Measurements from ENCODE around the gene PPP1CB. TPM values are rescaled to one million over a fixed set of nuclear protein-coding genes. Genes with fewer than 3 reads are reported as not detected.

Gene PPP1CB
- total RNA-seq, 4 donors from 2014 or later, result 132 to 245 (median 192) TPM

- peaks cover 0 to 21% (median 8%) of the 10 kb centered on the region in 4 donors for H3K4me1 ChIP-seq
- H3K36me3 ChIP-seq, result no peaks in the 10 kb centered on the region
- no peak overlapping the region for H3K27ac ChIP-seq
- in situ Hi-C loops (cut with MboI; ENCODE audit: low pct_ligation_motif_present in 1 of 4, low pct_unique_long_range_greater_than_20kb in 1 of 4, low sequenced_read_pairs in 3 of 4) (no loop called here), intact Hi-C loops (cut with DNase I; ENCODE audit: low total_unique reads) (no loop called here)
- 88% methylated on average over 4 of the region's 4 CpGs; no CpG with 5 or more reads in 1 of the 2 donors for WGBS, 2 donors (ENCODE audit: low coverage in 1 of 2)
- no peaks in the 10 kb centered on the region for H3K27me3 ChIP-seq
- H3K9me3 ChIP-seq, result no peaks in the 10 kb centered on the region
- no peak overlapping the region for H3K4me3 ChIP-seq
- DNase-seq, result no peak
- TF ChIP-seq, protein P1, sequence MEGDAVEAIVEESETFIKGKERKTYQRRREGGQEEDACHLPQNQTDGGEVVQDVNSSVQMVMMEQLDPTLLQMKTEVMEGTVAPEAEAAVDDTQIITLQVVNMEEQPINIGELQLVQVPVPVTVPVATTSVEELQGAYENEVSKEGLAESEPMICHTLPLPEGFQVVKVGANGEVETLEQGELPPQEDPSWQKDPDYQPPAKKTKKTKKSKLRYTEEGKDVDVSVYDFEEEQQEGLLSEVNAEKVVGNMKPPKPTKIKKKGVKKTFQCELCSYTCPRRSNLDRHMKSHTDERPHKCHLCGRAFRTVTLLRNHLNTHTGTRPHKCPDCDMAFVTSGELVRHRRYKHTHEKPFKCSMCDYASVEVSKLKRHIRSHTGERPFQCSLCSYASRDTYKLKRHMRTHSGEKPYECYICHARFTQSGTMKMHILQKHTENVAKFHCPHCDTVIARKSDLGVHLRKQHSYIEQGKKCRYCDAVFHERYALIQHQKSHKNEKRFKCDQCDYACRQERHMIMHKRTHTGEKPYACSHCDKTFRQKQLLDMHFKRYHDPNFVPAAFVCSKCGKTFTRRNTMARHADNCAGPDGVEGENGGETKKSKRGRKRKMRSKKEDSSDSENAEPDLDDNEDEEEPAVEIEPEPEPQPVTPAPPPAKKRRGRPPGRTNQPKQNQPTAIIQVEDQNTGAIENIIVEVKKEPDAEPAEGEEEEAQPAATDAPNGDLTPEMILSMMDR (IDR thresholded peaks at IDR 0.05), result no peak
- TF ChIP-seq POLR2A (IDR thresholded peaks at IDR 0.05) (no peak), EP300 (IDR thresholded peaks at IDR 0.05; ENCODE audit: low read depth) (no peak), POLR2AphosphoS5 (IDR thresholded peaks at IDR 0.05) (no peak)
Measured at GRCh38 chr2:28705751-28706440, 45.7 kb upstream of the PPP1CB start.

- Histone ChIP-seq H3K9me3 (no peaks in the 10 kb centered on the region), H3K27ac (peak overlapping the region in 1 of 4 donors; percentile 37), H3K36me3 (no peaks in the 10 kb centered on the region), H3K4me1 (peaks cover 0 to 16% (median 6%) of the 10 kb centered on the region in 4 donors), H3K4me3 (no peak overlapping the region), H3K27me3 (no peaks in the 10 kb centered on the region)
- in situ Hi-C loops (cut with MboI; ENCODE audit: low pct_ligation_motif_present in 1 of 4, low pct_unique_long_range_greater_than_20kb in 1 of 4, low sequenced_read_pairs in 3 of 4) (no loop called here), intact Hi-C loops (cut with DNase I; ENCODE audit: low total_unique reads) (no loop called here)
- no peak for TF ChIP-seq POLR2AphosphoS5 (IDR thresholded peaks at IDR 0.05)
- TF ChIP-seq, protein P1 (IDR thresholded peaks at IDR 0.05), result no peak
- TF ChIP-seq EP300 (IDR thresholded peaks at IDR 0.05; ENCODE audit: low read depth), result no peak
- no peak for TF ChIP-seq POLR2A (IDR thresholded peaks at IDR 0.05)
- DNase-seq, result no peak
- 63% methylated on average over 1 of the region's 1 CpG; no CpG with 5 or more reads in 1 of the 2 donors for WGBS, 2 donors (ENCODE audit: low coverage in 1 of 2)
Measured at GRCh38 chr2:28707592-28707991, 44.0 kb upstream of the PPP1CB start.

GRCh38 chr2:28709101-28709500 lies 42.5 kb upstream of the PPP1CB start:
- no peak for TF ChIP-seq POLR2A (IDR thresholded peaks at IDR 0.05)
- TF ChIP-seq POLR2AphosphoS5 (IDR thresholded peaks at IDR 0.05), result peak in 1 of 3 donors; percentile 29
- in situ Hi-C loops (cut with MboI; ENCODE audit: low pct_ligation_motif_present in 1 of 4, low pct_unique_long_range_greater_than_20kb in 1 of 4, low sequenced_read_pairs in 3 of 4), result no loop called here
- intact Hi-C loops (cut with DNase I; ENCODE audit: low total_unique reads), result no loop called here
- 44% methylated on average over 8 of the region's 8 CpGs; no CpG with 5 or more reads in 1 of the 2 donors for WGBS, 2 donors (ENCODE audit: low coverage in 1 of 2)
- H3K36me3 ChIP-seq, result no peaks in the 10 kb centered on the region
- H3K27me3 ChIP-seq, result no peaks in the 10 kb centered on the region
- peaks cover 0 to 16% (median 6%) of the 10 kb centered on the region in 4 donors for H3K4me1 ChIP-seq
- DNase-seq, result peak; percentile 60
- no peak overlapping the region for H3K4me3 ChIP-seq
- H3K9me3 ChIP-seq, result no peaks in the 10 kb centered on the region
- peak overlapping the region; percentile 1 to 49 (median 29) for H3K27ac ChIP-seq

GRCh38 chr2:28710545-28710944 lies 41.1 kb upstream of the PPP1CB start:
- H3K4me3 ChIP-seq, result no peak overlapping the region
- TF ChIP-seq EP300 (IDR thresholded peaks at IDR 0.05; ENCODE audit: low read depth) (no peak), POLR2A (IDR thresholded peaks at IDR 0.05) (no peak), POLR2AphosphoS5 (IDR thresholded peaks at IDR 0.05) (no peak)
- TF ChIP-seq, protein P1 (IDR thresholded peaks at IDR 0.05), result no peak
- H3K4me1 ChIP-seq, result peaks cover 0 to 18% (median 6%) of the 10 kb centered on the region in 4 donors
- H3K27me3 ChIP-seq, result no peaks in the 10 kb centered on the region
- no peaks in the 10 kb centered on the region for H3K36me3 ChIP-seq
- no peaks in the 10 kb centered on the region for H3K9me3 ChIP-seq
- WGBS, 2 donors (ENCODE audit: low coverage in 1 of 2), result 96% methylated on average over 4 of the region's 4 CpGs; no CpG with 5 or more reads in 1 of the 2 donors
- intact Hi-C loops (cut with DNase I; ENCODE audit: low total_unique reads), result no loop called here
- no peak for DNase-seq
- no peak overlapping the region for H3K27ac ChIP-seq
- in situ Hi-C loops (cut with MboI; ENCODE audit: low pct_ligation_motif_present in 1 of 4, low pct_unique_long_range_greater_than_20kb in 1 of 4, low sequenced_read_pairs in 3 of 4), result no loop called here

Measured in transverse colon (tissue), 4 donors.